Right lobe of liver (tissue), 6 donors: Measurements from ENCODE around the gene BLID. TPM values are rescaled to one million over a fixed set of nuclear protein-coding genes. Genes with fewer than 3 reads are reported as not detected.

Experiments
- ATAC-seq, 4 donors: fragments of 200-7000 bp; cut with Tn5 transposase; one replicate each; pipeline ENCODE4 v1.9.1; 2020; ENCODE audit warnings: mild to moderate bottlenecking in 4 of 4, moderate library complexity in 4 of 4
- DNase-seq, 3 donors: peaks; one replicate each; pipeline ENCODE4 v3.0.0-alpha.2; 2020
- H3K27ac ChIP-seq, 3 donors: fragments of 200-600 bp; one replicate each; pipeline ENCODE4 v1.8.0; 2022
- H3K27me3 ChIP-seq, 2 donors: fragments of 200-600 bp; one replicate each; pipeline ENCODE4 v1.8.0; 2022
- H3K36me3 ChIP-seq, 4 donors: fragments of 200-600 bp; sonication (generic) in 1 of 4; one replicate each; pipeline versions ENCODE4 v1.5.1 to v1.8.0; 2017 to 2022; ENCODE audit warnings: control low read depth in 1 of 4
- H3K4me1 ChIP-seq, 4 donors: fragments of 200-600 bp; sonication (generic) in 1 of 4; one replicate each; pipeline versions ENCODE4 v1.5.1 to v1.8.0; 2017 to 2022; ENCODE audit warnings: control low read depth in 1 of 4
- H3K4me3 ChIP-seq, 3 donors: fragments of 200-600 bp; one replicate each; pipeline ENCODE4 v1.8.0; 2022
- H3K9me3 ChIP-seq, 4 donors: fragments of 200-600 bp; sonication (generic) in 1 of 4; one replicate each; pipeline versions ENCODE4 v1.5.1 to v1.8.0; 2017 to 2022; ENCODE audit warnings: control low read depth in 1 of 4
- CTCF ChIP-seq, 4 donors: fragments of 200-600 bp in 3 of 4; fragments of 450-650 bp in 1 of 4; IDR thresholded peaks; one replicate each; pipeline versions ENCODE4 v1.5.1 to v1.8.0; 2016 to 2022; ENCODE audit warnings: antibody characterized with exemption in 4 of 4, mild to moderate bottlenecking in 2 of 4
- POLR2A ChIP-seq: fragments of 450-650 bp; IDR thresholded peaks from one replicate; pipeline ENCODE4 v1.6.1; 2017; ENCODE audit warnings: antibody characterized with exemption, mild to moderate bottlenecking
- whole genome bisulfite sequencing: methylation state at CpG from one replicate; pipeline ENCODE4 v1.1.6; 2018; ENCODE audit warnings: low coverage, low lambda C conversion rate; ENCODE audit not compliant: insufficient coverage; ENCODE audit errors: missing lambda C conversion rate; 5-methylcytosine and 5-hydroxymethylcytosine counted together
- intact Hi-C, 2 donors: fragments of 100-400 bp; cut with DNase I; formaldehyde crosslinking; loops; one replicate each; pipeline versions ENCODE4 v1.11.2 to v1.14.1; 2022
- long read RNA-seq: library from polyadenylated mRNA; unstranded; transcript quantifications from one replicate; pipeline ENCODE4 v2.0.0, GENCODE V29; 2019
- total RNA-seq, 6 experiments: library from RNA; depleted of rRNA in 2 of 6; stranded (reverse); fragments of >200 nt in 2 of 6; fragmentation: NEBNext Ultra II Directional in 3 of 6; extraction: Animal tissue kit (Norgen Biotek cat#: 25700) in 3 of 6; gene quantifications; one replicate each; pipeline versions ENCODE4 v1.1.0 to v1.2.4, GENCODE V29; 2016 to 2023
- donor health status: DM: no; HTN: yes; CAD: no.
- donor health status: DM: no; HTN: no; CAD: no.
- donor health status: DM: no; HTN: no; CAD: no.
- donor health status: DM: no; HTN: yes; CAD: no.
- donor health status: DM: no; HTN: yes; CAD: no.

The BLID gene, protein sequence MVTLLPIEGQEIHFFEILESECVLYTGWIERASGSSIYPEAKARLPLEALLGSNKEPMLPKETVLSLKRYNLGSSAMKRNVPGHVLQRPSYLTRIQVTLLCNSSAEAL
- under 1 TPM in 3 of 6 experiments, not detected in 3; 0.24 to 0.93 (median 0.42) TPM for total RNA-seq
- long read RNA-seq: 0 reads

DNA sequence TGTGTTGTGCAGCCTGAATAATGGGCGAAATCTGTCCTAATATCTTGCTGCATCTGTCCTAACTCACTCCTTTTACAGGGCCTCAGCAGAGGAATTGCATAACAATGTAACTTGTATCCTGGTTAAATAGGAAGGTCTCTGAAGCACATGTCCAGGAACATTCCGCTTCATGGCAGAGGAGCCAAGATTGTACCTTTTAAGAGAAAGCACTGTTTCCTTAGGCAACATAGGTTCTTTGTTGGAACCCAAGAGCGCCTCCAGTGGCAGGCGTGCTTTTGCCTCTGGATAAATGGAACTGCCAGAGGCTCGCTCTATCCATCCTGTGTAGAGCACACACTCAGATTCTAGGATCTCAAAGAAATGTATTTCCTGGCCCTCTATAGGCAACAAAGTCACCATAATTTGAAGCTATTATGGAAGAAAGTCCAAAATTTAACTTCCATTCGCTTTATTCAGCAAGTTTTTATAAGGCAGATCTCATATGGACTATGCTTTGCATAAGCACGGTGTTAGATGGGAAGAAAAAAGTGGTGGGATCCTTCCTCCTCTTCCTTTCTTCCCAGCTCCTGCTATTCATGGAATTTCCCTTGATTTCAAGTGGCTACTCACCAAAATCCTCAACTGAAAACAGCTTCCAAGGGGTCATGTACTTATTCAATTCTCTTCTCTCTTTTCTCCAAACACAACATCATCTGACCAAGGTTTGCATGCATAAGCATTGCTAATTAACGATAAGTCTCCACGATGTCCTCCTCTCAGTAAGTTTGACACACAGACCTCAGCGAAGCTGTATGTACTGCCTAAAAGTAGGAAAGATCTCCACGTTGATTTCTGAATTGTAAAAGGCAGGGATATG lies at the start of gene BLID:
BLID (minus strand) TSS at position 692 of the 856 bp plus-strand sequence; CDS start at position 399, 293 bp downstream.
- Histone ChIP-seq H3K27ac (no peak within 1 kb of the TSS), H3K36me3 (no peaks in the 10 kb centered on the region), H3K9me3 (no peaks in the 10 kb centered on the region), H3K4me1 (peaks cover 0 to 6% (median 0%) of the 10 kb centered on the region in 4 donors), H3K27me3 (no peaks in the 10 kb centered on the region), H3K4me3 (no peak within 1 kb of the TSS)
- DNase-seq: no peak
- ATAC-seq: peak in 1 of 4 donors; percentile 17
- intact Hi-C loops: no loop called here
- TF ChIP-seq CTCF (IDR thresholded peaks at IDR 0.05) (peak in 3 of 4 donors; percentile 24 to 32 (median 25)), POLR2A (no peak)
- WGBS: 78% methylated on average over 8 of the region's 11 CpGs

GRCh38 chr11:122163053-122163819 lies 47.2 kb upstream of the BLID start:
- WGBS: 84% methylated on average over 3 of the region's 3 CpGs
- H3K27me3 ChIP-seq: no peaks in the 10 kb centered on the region
- DNase-seq (no peak), ATAC-seq (no peak)
- TF ChIP-seq CTCF (IDR thresholded peaks at IDR 0.05) (no peak), POLR2A (no peak)
- no peaks in the 10 kb centered on the region for H3K36me3 ChIP-seq
- no peak overlapping the region for H3K4me3 ChIP-seq
- no peaks in the 10 kb centered on the region for H3K9me3 ChIP-seq
- no peaks in the 10 kb centered on the region for H3K4me1 ChIP-seq
- intact Hi-C loops: no loop called here
- H3K27ac ChIP-seq: no peak overlapping the region

GRCh38 chr11:122162095-122162494 lies 46.1 kb upstream of the BLID start:
- Histone ChIP-seq H3K27me3 (no peaks in the 10 kb centered on the region), H3K9me3 (no peaks in the 10 kb centered on the region), H3K36me3 (no peaks in the 10 kb centered on the region), H3K27ac (no peak overlapping the region), H3K4me3 (no peak overlapping the region), H3K4me1 (no peaks in the 10 kb centered on the region)
- ATAC-seq (no peak), DNase-seq (no peak)
- intact Hi-C loops: no loop called here
- 48% methylated on average over 2 of the region's 2 CpGs for WGBS
- TF ChIP-seq CTCF (IDR thresholded peaks at IDR 0.05) (no peak), POLR2A (no peak)

GRCh38 chr11:122160841-122161590 lies 45.0 kb upstream of the BLID start:
- Histone ChIP-seq H3K4me1 (no peaks in the 10 kb centered on the region), H3K27me3 (no peaks in the 10 kb centered on the region), H3K27ac (no peak overlapping the region), H3K9me3 (no peaks in the 10 kb centered on the region), H3K4me3 (no peak overlapping the region), H3K36me3 (no peaks in the 10 kb centered on the region)
- intact Hi-C loops: no loop called here
- TF ChIP-seq CTCF (IDR thresholded peaks at IDR 0.05) (no peak), POLR2A (no peak)
- ATAC-seq (no peak), DNase-seq (no peak)
- WGBS: 57% methylated on average over 1 of the region's 6 CpGs
